Heart left ventricle (tissue), 16 donors: ENCODE data around the gene ATG9B. TPM values are rescaled to one million over a fixed set of nuclear protein-coding genes. Genes with fewer than 3 reads are reported as not detected.

ENCODE experiments used
- ATAC-seq, 4 donors: fragments of 200-7000 bp; cut with Tn5 transposase; one replicate each; pipeline ENCODE4 v1.9.1; 2020 to 2022; ENCODE audit warnings: moderate library complexity in 4 of 4, mild to moderate bottlenecking in 3 of 4, moderate number of reproducible peaks in 1 of 4
- DNase-seq, 5 donors: peaks; one replicate each; pipeline ENCODE4 v3.0.0-alpha.2; 2020
- H3K27ac ChIP-seq, 12 donors: fragments of 200-600 bp; sonication (generic) in 4 of 12; one replicate each; pipeline versions ENCODE4 v1.5.0 to v1.8.0; 2016 to 2022; ENCODE audit warnings: mild to moderate bottlenecking in 2 of 12
- H3K27me3 ChIP-seq, 9 donors: fragments of 200-600 bp; sonication (generic) in 2 of 9; one replicate each; pipeline versions ENCODE4 v1.5.1 to v1.8.0; 2016 to 2022; ENCODE audit warnings: mild to moderate bottlenecking in 3 of 9
- H3K36me3 ChIP-seq, 9 donors: fragments of 200-600 bp; sonication (generic) in 2 of 9; one replicate each; pipeline versions ENCODE4 v1.5.0 to v1.8.0; 2018 to 2022; ENCODE audit warnings: mild to moderate bottlenecking in 2 of 9
- H3K4me1 ChIP-seq, 12 donors: fragments of 200-600 bp; sonication (generic) in 4 of 12; one replicate each; pipeline versions ENCODE4 v1.5.0 to v1.8.0; 2016 to 2022; ENCODE audit warnings: mild to moderate bottlenecking in 3 of 12
- H3K4me3 ChIP-seq, 12 donors: fragments of 200-600 bp; sonication (generic) in 4 of 12; one replicate each; pipeline versions ENCODE4 v1.5.0 to v1.8.0; 2017 to 2022; ENCODE audit warnings: mild to moderate bottlenecking in 9 of 12, moderate library complexity in 4 of 12
- H3K9me3 ChIP-seq, 12 donors: fragments of 200-600 bp; sonication (generic) in 4 of 12; one replicate each; pipeline versions ENCODE4 v1.5.0 to v1.8.0; 2016 to 2022; ENCODE audit warnings: mild to moderate bottlenecking in 1 of 12
- POLR2A ChIP-seq, 2 donors: fragments of 450-650 bp; IDR thresholded peaks; one replicate each; pipeline ENCODE4 v1.6.1; 2017; ENCODE audit warnings: antibody characterized with exemption in 2 of 2, mild to moderate bottlenecking in 2 of 2, moderate library complexity in 2 of 2
- WGBS, 4 donors: extraction: QIAGEN DNeasy Blood & Tissue Kit in 2 of 4; methylation state at CpG; one replicate each; pipeline versions ENCODE4 v1.1.5 to v1.1.7; 2013 to 2018; 5-methylcytosine and 5-hydroxymethylcytosine counted together
- intact Hi-C, 10 donors: fragments of 100-400 bp; cut with DNase I; formaldehyde crosslinking; loops; one replicate each; pipeline versions ENCODE4 v1.11.1 to v1.14.2; 2022
- polyA plus RNA-seq, 2 donors: library from polyadenylated mRNA; stranded (reverse); fragments of 200-250 nt; gene quantifications; one replicate each; pipeline ENCODE4 v1.2.3, GENCODE V29; 2013
- total RNA-seq, 9 donors: library from RNA; depleted of rRNA in 2 of 9; stranded (reverse); fragments of >200 nt in 2 of 9; fragmentation: NEBNext Ultra II Directional in 3 of 9; extraction: Animal tissue kit (Norgen Biotek cat#: 25700) in 3 of 9; gene quantifications; one replicate each; pipeline versions ENCODE4 v1.1.0 to v1.2.4, GENCODE V29; 2016 to 2023
- TF ChIP-seq, protein P1 (sequence below), 12 donors: fragments of 200-600 bp; sonication (generic) in 4 of 12; IDR thresholded peaks; one replicate each; pipeline versions ENCODE4 v1.5.0 to v1.8.0; 2018 to 2022; ENCODE audit warnings: antibody characterized with exemption in 12 of 12, mild to moderate bottlenecking in 5 of 12
- donor health status: ischemic (EF 13 %, LVEDD 7.1; RV severe dilation, severe dysfunction).
- donor health status: healthy with polysubstance abuse.
- donor health status: DM: no; HTN: yes; CAD: no.
- donor health status: DM: no; HTN: no; CAD: no.
- donor health status: ischemic (EF 25% LVEDD 6.9; RV normal size, moderate dysfunction).
- donor health status: ischemic (EF 25% LVEDD 5.7; RV mildly dilated, moderate dysfunction).
- donor health status: healthy.
- donor health status: DM: yes; HTN: yes; CAD: no.
- donor health status: ischemic (EF 35%, LVEDD 5.7; RV mildly dilated, moderate dysfunction).
- donor health status: nonischemic (EF 11% LVEDD 7.7; RV severe dilation, severe dysfunction).
- donor health status: DM: yes; HTN: yes; CAD: no.
- donor health status: PGD.
- donor health status: ischemic (EF 29% LVEDD 5.4; RV normal size, mild dysfunction).
- donor health status: nonischemic (EF 23%, LVEDD 6.1; RV moderate dilation, normal function).

Gene ATG9B
- total and polyA plus RNA-seq, 11 donors: 0.07 to 1.0 (median 0.32) TPM; not detected in 7

DNA sequence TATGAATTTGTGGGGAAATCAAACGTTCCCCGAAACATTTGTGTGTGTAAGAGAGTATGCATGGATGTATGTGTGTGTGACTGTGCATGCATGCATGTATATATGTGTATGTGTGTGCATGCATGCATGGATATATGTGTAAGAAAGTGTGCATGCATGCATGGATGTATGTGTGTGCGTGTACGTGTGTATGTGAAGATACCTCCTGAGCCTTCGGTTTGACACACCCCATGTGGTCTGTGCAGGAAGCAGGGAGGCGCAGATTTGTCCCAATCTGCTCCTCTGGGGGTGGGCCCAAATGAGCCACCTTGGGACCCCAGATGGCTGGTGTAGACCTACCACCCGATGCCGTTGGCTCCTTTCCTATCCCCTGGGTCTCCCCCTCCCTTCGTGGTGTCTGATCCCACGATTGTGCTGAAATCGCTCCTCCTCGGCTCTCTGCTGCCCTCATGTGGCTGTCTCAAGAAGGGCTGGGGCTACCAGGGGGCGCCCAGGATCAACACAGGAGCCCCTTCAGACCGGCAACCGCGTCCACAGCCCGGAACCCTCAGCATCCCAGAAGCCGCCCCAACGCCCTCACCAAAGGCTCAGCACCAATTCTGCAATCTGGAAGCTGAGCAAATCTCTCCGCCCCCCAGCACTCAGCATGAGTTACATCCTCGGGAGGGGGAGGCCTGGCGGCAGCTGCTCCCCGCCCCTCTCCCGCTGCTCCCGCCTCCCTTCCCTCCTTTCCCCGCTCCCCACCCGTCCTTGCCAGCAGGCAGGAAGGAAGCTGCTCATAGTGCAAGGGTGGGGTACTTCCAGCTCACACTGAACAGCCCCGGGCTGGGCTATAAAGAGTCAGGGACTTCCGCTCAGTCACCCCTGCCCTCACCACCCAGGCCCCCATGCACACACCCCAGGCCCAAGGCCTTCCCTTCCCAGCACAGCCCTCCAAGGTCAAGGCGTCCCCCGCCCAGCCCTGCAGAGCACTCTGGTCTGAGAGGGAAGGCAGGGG, 35.8 kb downstream of the ATG9B start:
- 12 to 24% (median 19%) methylated on average over 16 to 31 of the region's 31 CpGs for WGBS, 4 donors

GRCh38 chr7:150986556-150986955, 37.7 kb downstream of the ATG9B start:
- no peaks in the 10 kb centered on the region for H3K36me3 ChIP-seq
- peak overlapping the region in 3 of 12 donors; percentile 14 to 48 (median 22) for H3K27ac ChIP-seq
- ATAC-seq: no peak
- no peak for TF ChIP-seq POLR2A (IDR thresholded peaks at IDR 0.05)
- TF ChIP-seq, protein P1, sequence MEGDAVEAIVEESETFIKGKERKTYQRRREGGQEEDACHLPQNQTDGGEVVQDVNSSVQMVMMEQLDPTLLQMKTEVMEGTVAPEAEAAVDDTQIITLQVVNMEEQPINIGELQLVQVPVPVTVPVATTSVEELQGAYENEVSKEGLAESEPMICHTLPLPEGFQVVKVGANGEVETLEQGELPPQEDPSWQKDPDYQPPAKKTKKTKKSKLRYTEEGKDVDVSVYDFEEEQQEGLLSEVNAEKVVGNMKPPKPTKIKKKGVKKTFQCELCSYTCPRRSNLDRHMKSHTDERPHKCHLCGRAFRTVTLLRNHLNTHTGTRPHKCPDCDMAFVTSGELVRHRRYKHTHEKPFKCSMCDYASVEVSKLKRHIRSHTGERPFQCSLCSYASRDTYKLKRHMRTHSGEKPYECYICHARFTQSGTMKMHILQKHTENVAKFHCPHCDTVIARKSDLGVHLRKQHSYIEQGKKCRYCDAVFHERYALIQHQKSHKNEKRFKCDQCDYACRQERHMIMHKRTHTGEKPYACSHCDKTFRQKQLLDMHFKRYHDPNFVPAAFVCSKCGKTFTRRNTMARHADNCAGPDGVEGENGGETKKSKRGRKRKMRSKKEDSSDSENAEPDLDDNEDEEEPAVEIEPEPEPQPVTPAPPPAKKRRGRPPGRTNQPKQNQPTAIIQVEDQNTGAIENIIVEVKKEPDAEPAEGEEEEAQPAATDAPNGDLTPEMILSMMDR (IDR thresholded peaks at IDR 0.05): no peak
- H3K4me3 ChIP-seq: no peak overlapping the region
- intact Hi-C loops: loop anchor here in 8 of 10 donors (1.0 to 10.0 kb wide), 7 partner anchors 24 to 209 kb away; no protein-coding TSS in a partner anchor
- 34 to 58% (median 45%) methylated on average over 5 of the region's 5 CpGs for WGBS, 4 donors
- peaks cover 0 to 5% (median 0%) of the 10 kb centered on the region in 12 donors for H3K9me3 ChIP-seq
- H3K27me3 ChIP-seq: peaks cover 0 to 10% (median 0%) of the 10 kb centered on the region in 9 donors
- peak in 1 of 5 donors; percentile 42 for DNase-seq
- H3K4me1 ChIP-seq: peaks cover 0 to 34% (median 21%) of the 10 kb centered on the region in 12 donors

More for the DNA sequence above, 35.8 kb downstream of the ATG9B start:
- intact Hi-C loops: loop anchor here in 9 of 10 donors (1.0 to 10.0 kb wide), 10 partner anchors 24 to 211 kb away; no protein-coding TSS in a partner anchor
- Histone ChIP-seq H3K27ac (peak overlapping the region in 11 of 12 donors; percentile 6 to 93 (median 81)), H3K36me3 (no peaks in the 10 kb centered on the region), H3K4me1 (peaks cover 0 to 54% (median 23%) of the 10 kb centered on the region in 12 donors), H3K9me3 (peaks cover 0 to 5% (median 0%) of the 10 kb centered on the region in 12 donors), H3K4me3 (peak overlapping the region in 4 of 12 donors; percentile 6 to 25 (median 10)), H3K27me3 (peaks cover 0 to 4% (median 0%) of the 10 kb centered on the region in 9 donors)
- TF ChIP-seq, protein P1 (IDR thresholded peaks at IDR 0.05): peak; percentile 88 to 96 (median 90)
- no peak for TF ChIP-seq POLR2A (IDR thresholded peaks at IDR 0.05)
- ATAC-seq (peak; percentile 55 to 76 (median 64)), DNase-seq (peak; percentile 76 to 86 (median 83))

- no peaks in the 10 kb centered on the region for H3K36me3 ChIP-seq
- peaks cover 0 to 15% (median 0%) of the 10 kb centered on the region in 9 donors for H3K27me3 ChIP-seq
- TF ChIP-seq POLR2A (IDR thresholded peaks at IDR 0.05): no peak
- TF ChIP-seq, protein P1 (IDR thresholded peaks at IDR 0.05): peak; percentile 48 to 74 (median 65)
- no peak overlapping the region for H3K4me3 ChIP-seq
- whole genome bisulfite sequencing, 4 donors: 10 to 14% (median 11%) methylated on average over 8 to 16 of the region's 16 CpGs
- ATAC-seq (peak; percentile 30 to 60 (median 36)), DNase-seq (peak in 4 of 5 donors; percentile 57 to 80 (median 70))
- peaks cover 0 to 34% (median 21%) of the 10 kb centered on the region in 12 donors for H3K4me1 ChIP-seq
- H3K9me3 ChIP-seq: peaks cover 0 to 5% (median 0%) of the 10 kb centered on the region in 12 donors
- intact Hi-C loops: loop anchor here in 8 of 10 donors (1.0 to 10.0 kb wide), 7 partner anchors 23 to 209 kb away; no protein-coding TSS in a partner anchor
- peak overlapping the region in 3 of 12 donors; percentile 14 to 48 (median 22) for H3K27ac ChIP-seq
Measured at GRCh38 chr7:150986099-150986512, 38.2 kb downstream of the ATG9B start.
